Ovary (tissue), 3 donors: Measurements from ENCODE around the gene PCSK9.

Experiments
- CTCF ChIP-seq, 3 donors: fragments of 450-650 bp in 2 of 3; fragments of 200-600 bp in 1 of 3; IDR thresholded peaks; one replicate each; pipeline versions ENCODE4 v1.5.1 to v1.8.0; 2016 to 2022; ENCODE audit warnings: antibody characterized with exemption in 3 of 3, mild to moderate bottlenecking in 1 of 3
- POLR2A ChIP-seq: fragments of 450-650 bp; IDR thresholded peaks from one replicate; pipeline ENCODE4 v1.6.1; 2017; ENCODE audit warnings: antibody characterized with exemption, mild to moderate bottlenecking, moderate library complexity
- donor health status: DM: no; HTN: no; CAD: no.

GRCh38 chr1:55046871-55047270, 7.5 kb downstream of the PCSK9 start:
- TF ChIP-seq POLR2A (no peak), CTCF (IDR thresholded peaks at IDR 0.05) (no peak)
